Measurements from ENCODE around the gene RTEL1. TPM values are rescaled to one million over a fixed set of nuclear protein-coding genes. Genes with fewer than 3 reads are reported as not detected.
"Not testable (repeated sequence)": the region's sequence is repeated elsewhere in the genome, so short reads cannot be mapped to it uniquely, and the experiment has no call there.

The RTEL1 gene
- total RNA-seq, 1 donor, result 5.7 TPM

GRCh38 chr20:63640686-63641085 lies 17.4 kb upstream of the RTEL1 start:
- H3K4me3 ChIP-seq (ENCODE audit: low read length), result peak overlapping the region; percentile 77
- not testable (repeated sequence) for H3K27me3 ChIP-seq (ENCODE audit: insufficient read depth, low read length); H3K9me3 ChIP-seq (ENCODE audit: low read depth, low read length)
- peaks cover 56% of the 10 kb centered on the region for H3K4me1 ChIP-seq (ENCODE audit: insufficient read depth, low read length)

DNA sequence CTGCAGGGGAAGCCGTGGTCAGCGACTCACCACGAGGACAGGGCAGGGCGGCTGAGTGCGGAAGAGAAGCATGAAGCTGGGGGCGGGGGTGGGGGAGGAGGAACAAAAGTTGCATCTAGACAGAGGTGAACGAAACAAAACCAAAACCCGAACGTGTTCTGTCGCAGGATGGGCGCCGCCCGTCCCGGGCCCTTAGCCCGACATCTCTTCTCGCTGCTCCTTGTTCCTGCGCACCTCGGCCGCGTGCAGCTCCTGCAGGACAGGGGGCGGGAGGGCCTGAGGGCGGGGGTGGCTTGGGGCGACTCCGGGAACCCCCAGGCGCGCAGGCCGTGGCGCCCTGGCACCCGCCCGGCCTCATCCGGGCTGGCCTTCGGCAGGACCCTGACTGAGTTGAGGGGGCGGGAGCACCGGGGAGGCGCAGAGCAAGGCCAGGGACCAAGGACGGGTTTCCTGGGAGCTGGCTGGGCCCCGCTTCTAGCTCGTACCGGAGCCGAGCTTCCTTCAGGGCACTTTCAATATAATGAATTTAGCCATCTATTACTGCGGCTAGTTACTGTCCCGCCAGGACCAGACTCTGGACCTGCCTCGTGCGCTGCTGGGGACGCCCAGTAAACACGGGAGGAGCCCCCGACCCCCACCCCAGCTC lies 16.8 kb upstream of the RTEL1 start:
- Histone ChIP-seq H3K9me3 (ENCODE audit: low read depth, low read length) (no peaks in the 10 kb centered on the region), H3K4me3 (ENCODE audit: low read length) (peak overlapping the region; percentile 77), H3K4me1 (ENCODE audit: insufficient read depth, low read length) (peaks cover 50% of the 10 kb centered on the region), H3K27me3 (ENCODE audit: insufficient read depth, low read length) (no peaks in the 10 kb centered on the region)

DNA sequence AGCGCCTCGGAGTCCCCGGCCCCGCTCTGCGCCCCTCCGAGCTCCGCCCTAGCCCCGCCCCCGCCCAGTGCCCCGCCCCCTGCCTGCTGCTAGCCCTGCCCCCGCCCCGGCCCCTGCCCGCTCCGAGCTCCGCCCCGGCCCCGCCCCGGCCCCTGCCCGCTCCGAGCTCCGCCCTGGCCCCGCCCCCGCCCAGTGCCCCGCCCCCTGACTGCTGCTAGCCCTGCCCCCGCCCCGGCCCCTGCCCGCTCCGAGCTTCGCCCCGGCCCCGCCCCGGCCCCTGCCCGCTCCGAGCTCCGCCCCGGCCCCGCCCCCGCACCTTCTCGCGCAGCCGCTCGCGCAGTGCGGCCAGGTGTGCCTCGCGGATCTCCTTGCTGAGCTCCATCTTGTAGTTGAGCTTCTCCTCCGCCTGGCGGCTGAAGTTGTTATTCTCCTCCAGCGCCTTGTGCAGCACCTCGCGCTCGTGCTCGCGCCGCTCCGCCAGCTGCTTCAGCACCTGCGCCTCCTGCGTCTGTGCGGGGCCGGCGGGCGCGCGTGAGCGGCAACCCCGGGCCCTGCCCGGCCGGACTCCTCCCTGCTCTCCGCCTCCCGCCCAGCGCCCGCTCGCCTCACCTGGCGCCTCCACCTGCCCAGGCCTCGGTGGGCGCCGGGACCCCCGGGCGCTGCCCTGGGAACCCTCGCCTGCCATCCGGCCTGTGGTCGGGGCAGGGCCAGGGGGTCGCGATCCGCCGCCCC lies 16.2 kb upstream of the RTEL1 start:
- H3K4me1 ChIP-seq (ENCODE audit: insufficient read depth, low read length), result peaks cover 43% of the 10 kb centered on the region

GRCh38 chr20:63642527-63643247 lies 15.4 kb upstream of the RTEL1 start:
- Histone ChIP-seq H3K4me3 (ENCODE audit: low read length) (peak overlapping the region; percentile 20), H3K4me1 (ENCODE audit: insufficient read depth, low read length) (peaks cover 36% of the 10 kb centered on the region)

More for the DNA sequence above, 16.2 kb upstream of the RTEL1 start:
- no peaks in the 10 kb centered on the region for H3K27me3 ChIP-seq (ENCODE audit: insufficient read depth, low read length)
- no peaks in the 10 kb centered on the region for H3K9me3 ChIP-seq (ENCODE audit: low read depth, low read length)
- H3K4me3 ChIP-seq (ENCODE audit: low read length), result peak overlapping the region; percentile 77

GRCh38 chr20:63643499-63643898 lies 14.6 kb upstream of the RTEL1 start:
- Histone ChIP-seq H3K4me3 (ENCODE audit: low read length) (no peak overlapping the region), H3K4me1 (ENCODE audit: insufficient read depth, low read length) (peaks cover 29% of the 10 kb centered on the region), H3K27me3 (ENCODE audit: insufficient read depth, low read length) (no peaks in the 10 kb centered on the region), H3K9me3 (ENCODE audit: low read depth, low read length) (no peaks in the 10 kb centered on the region)

More at GRCh38 chr20:63642527-63643247, 15.4 kb upstream of the RTEL1 start:
- no peaks in the 10 kb centered on the region for H3K9me3 ChIP-seq (ENCODE audit: low read depth, low read length)
- no peaks in the 10 kb centered on the region for H3K27me3 ChIP-seq (ENCODE audit: insufficient read depth, low read length)

DNA sequence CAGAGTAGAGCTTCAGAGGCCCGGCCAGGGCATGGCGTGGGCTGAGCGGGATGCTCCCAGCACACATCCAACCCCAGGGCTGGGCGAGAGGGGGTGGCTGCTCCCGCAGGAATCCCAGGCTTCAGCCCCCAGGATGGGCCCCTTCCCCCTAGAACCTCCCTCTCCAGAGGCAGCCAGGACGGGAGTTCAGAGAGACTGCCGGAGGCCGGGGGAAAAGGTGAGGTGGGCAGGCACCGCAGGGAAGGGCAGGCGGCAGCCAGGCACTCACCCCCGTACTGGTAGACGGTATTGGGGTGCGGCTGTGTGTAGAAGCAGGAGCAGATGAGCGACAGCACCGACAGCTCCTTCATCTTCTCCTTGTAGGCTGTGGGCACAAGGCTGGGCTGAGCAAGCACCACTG lies 14.2 kb upstream of the RTEL1 start:
- Histone ChIP-seq H3K4me1 (ENCODE audit: insufficient read depth, low read length) (peaks cover 24% of the 10 kb centered on the region), H3K9me3 (ENCODE audit: low read depth, low read length) (no peaks in the 10 kb centered on the region), H3K27me3 (ENCODE audit: insufficient read depth, low read length) (no peaks in the 10 kb centered on the region), H3K4me3 (ENCODE audit: low read length) (no peak overlapping the region)

DNA sequence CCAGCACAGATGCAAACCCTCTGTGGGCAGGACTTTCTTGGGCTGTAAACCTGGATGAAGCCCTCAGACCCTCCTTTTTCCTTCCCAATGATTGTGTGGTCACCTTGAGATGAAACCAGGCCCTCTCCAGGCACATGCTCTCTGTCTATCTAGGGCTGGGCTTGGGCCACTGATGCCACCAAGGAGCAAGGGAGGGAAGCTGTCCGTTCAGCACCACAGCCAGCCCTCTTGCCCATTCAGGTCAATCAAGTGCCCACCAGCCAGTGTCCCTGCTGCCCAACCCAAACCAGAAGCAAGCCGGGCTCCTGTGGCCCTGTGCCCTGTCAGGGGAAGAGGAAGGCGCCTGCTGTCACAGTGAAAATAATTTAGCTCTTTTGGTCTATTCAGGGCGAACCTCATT lies 12.9 kb upstream of the RTEL1 start:
- no peak overlapping the region for H3K4me3 ChIP-seq (ENCODE audit: low read length)
- H3K4me1 ChIP-seq (ENCODE audit: insufficient read depth, low read length), result peaks cover 11% of the 10 kb centered on the region
- no peaks in the 10 kb centered on the region for H3K27me3 ChIP-seq (ENCODE audit: insufficient read depth, low read length)
- no peaks in the 10 kb centered on the region for H3K9me3 ChIP-seq (ENCODE audit: low read depth, low read length)

DNA sequence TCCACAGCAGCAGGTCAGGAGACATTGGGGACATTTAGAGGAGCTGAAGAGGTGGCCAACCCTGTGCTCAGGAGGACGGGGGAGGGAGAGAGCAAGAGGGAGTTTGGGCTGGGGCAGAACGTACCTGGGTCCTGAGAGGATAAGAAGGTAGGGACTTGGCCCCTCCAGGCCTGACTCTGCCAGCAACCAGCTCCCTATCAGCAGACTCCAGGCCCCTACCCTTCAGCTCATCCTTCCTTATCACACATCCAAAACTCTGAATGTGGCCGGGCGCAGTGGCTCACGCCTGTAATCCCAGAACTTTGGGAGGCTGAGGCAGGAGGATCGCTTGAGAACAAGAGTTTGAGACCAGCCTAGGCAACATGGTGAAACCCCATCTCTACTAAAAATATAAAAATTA lies 9.9 kb upstream of the RTEL1 start:
- H3K4me1 ChIP-seq (ENCODE audit: insufficient read depth, low read length), result peaks cover 9% of the 10 kb centered on the region
- H3K27me3 ChIP-seq (ENCODE audit: insufficient read depth, low read length), result peaks cover 2% of the 10 kb centered on the region
- no peaks in the 10 kb centered on the region for H3K9me3 ChIP-seq (ENCODE audit: low read depth, low read length)
- no peak overlapping the region for H3K4me3 ChIP-seq (ENCODE audit: low read length)

- Histone ChIP-seq H3K4me3 (ENCODE audit: low read length) (no peak overlapping the region), H3K4me1 (ENCODE audit: insufficient read depth, low read length) (peaks cover 14% of the 10 kb centered on the region), H3K9me3 (ENCODE audit: low read depth, low read length) (no peaks in the 10 kb centered on the region), H3K27me3 (ENCODE audit: insufficient read depth, low read length) (peaks cover 2% of the 10 kb centered on the region)
Observed at GRCh38 chr20:63648895-63649589, 9.1 kb upstream of the RTEL1 start.

DNA sequence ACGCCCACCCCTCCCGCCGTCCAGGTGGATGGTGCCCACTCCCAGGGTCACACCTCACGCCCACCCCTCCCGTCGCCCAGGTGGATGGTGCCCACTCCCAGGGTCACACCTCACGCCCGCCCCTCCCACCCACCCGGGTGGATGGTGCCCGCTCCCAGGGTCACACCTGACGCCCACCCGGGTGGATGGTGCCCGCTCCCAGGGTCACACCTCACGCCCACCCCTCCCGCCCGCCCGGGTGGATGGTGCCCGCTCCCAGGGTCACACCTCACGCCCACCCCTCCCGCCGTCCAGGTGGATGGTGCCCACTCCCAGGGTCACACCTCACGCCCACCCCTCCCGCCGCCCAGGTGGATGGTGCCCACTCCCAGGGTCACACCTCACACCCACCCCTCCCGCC lies 7.6 kb upstream of the RTEL1 start:
- not testable (repeated sequence) for H3K9me3 ChIP-seq (ENCODE audit: low read depth, low read length); H3K4me3 ChIP-seq (ENCODE audit: low read length); H3K27me3 ChIP-seq (ENCODE audit: insufficient read depth, low read length)
- H3K4me1 ChIP-seq (ENCODE audit: insufficient read depth, low read length), result peaks cover 21% of the 10 kb centered on the region

DNA sequence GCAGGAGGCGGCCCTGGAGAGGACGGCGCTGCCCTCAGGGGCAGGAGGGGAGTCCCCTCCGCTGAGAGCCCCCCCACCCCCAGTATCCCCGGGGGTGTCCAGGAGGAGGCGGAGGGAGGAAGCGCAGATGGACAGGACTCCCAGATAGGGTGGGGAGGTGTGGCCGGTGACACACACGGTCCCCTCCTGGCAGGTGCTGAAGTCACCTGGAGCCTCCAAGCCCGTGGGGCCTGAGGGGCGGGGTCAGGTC lies 6.2 kb upstream of the RTEL1 start:
- H3K4me1 ChIP-seq (ENCODE audit: insufficient read depth, low read length), result peaks cover 21% of the 10 kb centered on the region
- no peaks in the 10 kb centered on the region for H3K9me3 ChIP-seq (ENCODE audit: low read depth, low read length)
- H3K4me3 ChIP-seq (ENCODE audit: low read length), result no peak overlapping the region
- peaks cover 2% of the 10 kb centered on the region for H3K27me3 ChIP-seq (ENCODE audit: insufficient read depth, low read length)

GRCh38 chr20:63652192-63652980 lies 5.7 kb upstream of the RTEL1 start:
- Histone ChIP-seq H3K4me3 (ENCODE audit: low read length) (peak overlapping the region; percentile 40), H3K27me3 (ENCODE audit: insufficient read depth, low read length) (peaks cover 2% of the 10 kb centered on the region), H3K9me3 (ENCODE audit: low read depth, low read length) (no peaks in the 10 kb centered on the region), H3K4me1 (ENCODE audit: insufficient read depth, low read length) (peaks cover 24% of the 10 kb centered on the region)

- H3K4me1 ChIP-seq (ENCODE audit: insufficient read depth, low read length), result peaks cover 30% of the 10 kb centered on the region
- H3K27me3 ChIP-seq (ENCODE audit: insufficient read depth, low read length), result peaks cover 2% of the 10 kb centered on the region
- no peaks in the 10 kb centered on the region for H3K9me3 ChIP-seq (ENCODE audit: low read depth, low read length)
- H3K4me3 ChIP-seq (ENCODE audit: low read length), result peak within 1 kb of the TSS; percentile 40
Observed at GRCh38 chr20:63653041-63653973, 4.8 kb upstream of the RTEL1 start, which contains the start of gene STMN3. Gene STMN3, minus strand, starts transcription at chr20:63653424. Its CDS starts 79 bp downstream, at chr20:63653345.
